Adrenal gland (tissue), 12 donors: ENCODE measurements around the gene HMBS. TPM values are rescaled to one million over a fixed set of nuclear protein-coding genes. Genes with fewer than 3 reads are reported as not detected.

Source experiments
- DNase-seq, 7 donors: peaks; one replicate each; pipeline ENCODE4 v3.0.0-alpha.2; 2019 to 2020
- H3K27ac ChIP-seq, 5 donors: fragments of 200-600 bp; sonication (generic) in 4 of 5; 1 replicate in 3 of 5; 2 replicates in 2 of 5; pipeline versions ENCODE4 v1.5.1 to v1.8.0; 2016 to 2020; ENCODE audit warnings: mild to moderate bottlenecking in 1 of 5
- H3K27me3 ChIP-seq: fragments of 200-600 bp; 2 replicates; pipeline ENCODE4 v1.8.0; 2021
- H3K36me3 ChIP-seq, 2 donors: fragments of 200-600 bp; replicated peaks in 1 of 2; 1 replicate in 1 of 2; 2 replicates in 1 of 2; pipeline versions ENCODE4 v1.5.1 to v1.8.0; 2018 to 2022
- H3K4me1 ChIP-seq, 2 donors: fragments of 200-600 bp; replicated peaks in 1 of 2; 1 replicate in 1 of 2; 2 replicates in 1 of 2; pipeline versions ENCODE4 v1.5.1 to v1.8.0; 2018 to 2021
- H3K4me3 ChIP-seq, 4 donors: fragments of 200-600 bp; sonication (generic) in 3 of 4; one replicate each; pipeline ENCODE4 v1.5.1; 2016 to 2018
- H3K9me3 ChIP-seq, 3 donors: fragments of 200-600 bp; sonication (generic) in 1 of 3; replicated peaks in 1 of 3; 1 replicate in 2 of 3; 2 replicates in 1 of 3; pipeline versions ENCODE4 v1.5.1 to v1.8.0; 2016 to 2021
- CTCF ChIP-seq, 6 experiments: fragments of 450-650 bp in 4 of 6; fragments of 200-600 bp in 2 of 6; sonication (generic) in 1 of 6; IDR thresholded peaks; 1 replicate in 5 of 6; 2 replicates in 1 of 6; pipeline versions ENCODE4 v1.5.1 to v1.8.0; 2016 to 2021; ENCODE audit warnings: antibody characterized with exemption in 6 of 6, mild to moderate bottlenecking in 2 of 6, moderate library complexity in 1 of 6
- POLR2A ChIP-seq, 2 donors: fragments of 450-650 bp; IDR thresholded peaks; one replicate each; pipeline ENCODE4 v1.6.1; 2017; ENCODE audit warnings: antibody characterized with exemption in 2 of 2, mild to moderate bottlenecking in 2 of 2, moderate library complexity in 1 of 2
- WGBS, 4 donors: extraction: QIAGEN DNeasy Blood & Tissue Kit in 2 of 4; methylation state at CpG; one replicate each; pipeline versions ENCODE4 v1.1.5 to v1.1.7; 2013 to 2017; 5-methylcytosine and 5-hydroxymethylcytosine counted together
- intact Hi-C, 2 donors: fragments of 100-400 bp; cut with DNase I; formaldehyde crosslinking; loops; one replicate each; pipeline versions ENCODE4 v1.14.1 to v1.15.0; 2022 to 2023
- polyA plus RNA-seq, 3 donors: library from polyadenylated mRNA; stranded (reverse); fragments of 200-250 nt in 2 of 3; fragments of 350-450 nt in 1 of 3; fragmentation: Illumina TruSeq in 1 of 3; extraction: RNeasy Lipid Tissue Mini Kit (QIAGEN cat#74804) in 1 of 3; gene quantifications; one replicate each; pipeline ENCODE4 v1.2.3, GENCODE V29; 2013 to 2014
- total RNA-seq, 9 donors: library from RNA; depleted of rRNA in 4 of 9; stranded (reverse); fragments of >200 nt in 4 of 9; fragments of 120-200 nt in 1 of 9; fragmentation: NEBNext Ultra II Directional in 1 of 9; extraction: Animal tissue kit (Norgen Biotek cat#: 25700) in 1 of 9; gene quantifications; one replicate each; pipeline versions ENCODE4 v1.1.0 to v1.2.4, GENCODE V29; 2013 to 2023
- donor health status: healthy with polysubstance abuse.
- donor health status: Bipolar disorder and iron deficiency.
- donor health status: DM: yes; HTN: yes; CAD: no.
- donor health status: DM: no; HTN: no; CAD: no.
- donor health status: DM: no; HTN: no; CAD: no.
- donor health status: DM: yes; HTN: yes; CAD: no.

HMBS gene
- total and polyA plus RNA-seq, 12 donors: 10.9 to 37.2 (median 29.5) TPM

- Histone ChIP-seq H3K36me3 (peaks cover 0 to 40% of the 10 kb centered on the region in 2 donors), H3K9me3 (no peaks in the 10 kb centered on the region), H3K27me3 (no peaks in the 10 kb centered on the region), H3K4me3 (no peak overlapping the region), H3K4me1 (peaks cover 14 to 27% of the 10 kb centered on the region in 2 donors), H3K27ac (no peak overlapping the region)
- no peak for TF ChIP-seq CTCF (IDR thresholded peaks at IDR 0.05)
- no peak for TF ChIP-seq POLR2A (IDR thresholded peaks at IDR 0.05)
- intact Hi-C loops: no loop called here
- no peak for DNase-seq
- 93 to 94% methylated on average over 3 of the region's 3 CpGs; no CpG with 5 or more reads in 2 of the 4 donors for WGBS, 4 donors
Observed at GRCh38 chr11:119109843-119110242, 25.2 kb downstream of the HMBS start.

DNA sequence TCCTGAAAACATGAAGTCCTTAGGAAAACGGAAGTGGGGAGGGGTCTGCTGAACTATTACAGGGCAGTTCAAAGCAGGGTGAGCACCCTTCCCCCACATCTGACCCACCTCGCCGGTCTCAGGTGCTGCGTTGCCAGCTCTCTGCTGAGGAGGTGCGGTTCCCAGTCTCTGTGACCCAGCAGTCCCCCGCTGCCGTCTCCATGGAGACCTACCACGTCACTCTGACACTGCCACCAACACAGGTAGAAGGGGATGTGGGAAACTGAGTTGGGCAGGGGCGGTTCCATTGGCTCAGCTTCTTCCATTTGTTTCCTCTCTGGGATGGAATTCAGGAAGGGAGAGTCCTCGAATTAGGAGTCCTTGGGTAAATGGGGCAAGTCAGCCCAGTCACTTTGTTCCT, 25.8 kb downstream of the HMBS start:
- DNase-seq: no peak
- intact Hi-C loops: no loop called here
- Histone ChIP-seq H3K4me3 (no peak overlapping the region), H3K27ac (no peak overlapping the region), H3K27me3 (no peaks in the 10 kb centered on the region), H3K4me1 (peaks cover 14 to 27% of the 10 kb centered on the region in 2 donors), H3K36me3 (peaks cover 0 to 40% of the 10 kb centered on the region in 2 donors), H3K9me3 (no peaks in the 10 kb centered on the region)
- TF ChIP-seq CTCF (IDR thresholded peaks at IDR 0.05) (no peak), POLR2A (IDR thresholded peaks at IDR 0.05) (no peak)
- WGBS, 4 donors: 87 to 90% (median 87%) methylated on average over 10 of the region's 10 CpGs

GRCh38 chr11:119111361-119111925, 26.8 kb downstream of the HMBS start:
- Histone ChIP-seq H3K4me1 (peaks cover 11 to 27% of the 10 kb centered on the region in 2 donors), H3K36me3 (peaks cover 0 to 46% of the 10 kb centered on the region in 2 donors), H3K27me3 (no peaks in the 10 kb centered on the region), H3K4me3 (no peak overlapping the region), H3K27ac (no peak overlapping the region), H3K9me3 (no peaks in the 10 kb centered on the region)
- WGBS, 4 donors: 90 to 98% (median 94%) methylated on average over 5 to 11 of the region's 11 CpGs
- intact Hi-C loops: no loop called here
- TF ChIP-seq CTCF (IDR thresholded peaks at IDR 0.05) (no peak), POLR2A (IDR thresholded peaks at IDR 0.05) (no peak)
- DNase-seq: no peak

DNA sequence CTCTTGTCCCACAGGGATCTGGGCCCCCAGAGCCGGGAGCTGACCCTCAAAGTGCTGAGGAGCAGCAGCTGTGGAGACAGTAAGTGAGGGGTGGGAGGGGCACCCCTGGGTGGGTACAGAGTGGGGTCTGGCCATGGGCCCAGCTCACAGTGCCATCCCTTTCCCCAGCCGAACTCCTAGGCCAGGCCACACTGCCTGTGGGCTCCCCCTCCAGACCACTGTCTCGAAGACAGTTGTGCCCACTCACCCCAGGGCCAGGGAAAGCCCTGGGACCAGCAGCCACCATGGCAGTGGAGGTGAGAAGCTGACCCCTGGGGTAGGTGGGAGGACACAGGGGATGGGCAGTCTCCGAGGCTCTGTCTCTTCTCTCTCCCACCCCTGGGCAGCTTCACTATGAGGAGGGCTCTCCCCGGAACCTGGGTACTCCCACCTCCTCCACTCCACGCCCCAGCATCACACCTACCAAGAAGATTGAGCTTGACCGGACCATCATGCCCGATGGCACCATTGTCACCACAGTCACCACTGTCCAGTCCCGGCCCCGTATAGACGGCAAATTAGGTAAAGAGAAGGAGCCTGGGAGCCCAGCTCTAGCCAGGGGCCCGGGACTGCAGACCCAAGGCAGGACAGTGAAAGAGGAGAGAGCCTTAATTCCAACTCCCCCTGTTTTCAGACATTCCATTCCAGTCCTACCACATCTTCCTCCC, 27.8 kb downstream of the HMBS start:
- H3K27ac ChIP-seq: no peak overlapping the region
- no peak for DNase-seq
- no peak for TF ChIP-seq POLR2A (IDR thresholded peaks at IDR 0.05)
- TF ChIP-seq CTCF (IDR thresholded peaks at IDR 0.05): no peak
- H3K4me3 ChIP-seq: no peak overlapping the region
- H3K9me3 ChIP-seq: no peaks in the 10 kb centered on the region
- intact Hi-C loops: no loop called here
- 86 to 94% (median 88%) methylated on average over 7 to 12 of the region's 12 CpGs for WGBS, 4 donors
- peaks cover 0 to 46% of the 10 kb centered on the region in 2 donors for H3K36me3 ChIP-seq
- H3K27me3 ChIP-seq: no peaks in the 10 kb centered on the region
- peaks cover 7 to 23% of the 10 kb centered on the region in 2 donors for H3K4me1 ChIP-seq
